Stimulated activated CD8-positive, alpha-beta memory T cell treated with anti-CD3 and anti-CD28 coated beads, Interleukin-7, amount 100 ng/mL, for 48 hours (primary cell): ENCODE data around the gene MAP2K6.

ENCODE experiments used
- DNase-seq, 2 donors: peaks; one replicate each; pipeline ENCODE4 v3.0.0-alpha.2; 2020; ENCODE audit warnings: low read depth in 1 of 2; ENCODE audit errors: extremely low read depth in 1 of 2

MAP2K6 gene

DNA sequence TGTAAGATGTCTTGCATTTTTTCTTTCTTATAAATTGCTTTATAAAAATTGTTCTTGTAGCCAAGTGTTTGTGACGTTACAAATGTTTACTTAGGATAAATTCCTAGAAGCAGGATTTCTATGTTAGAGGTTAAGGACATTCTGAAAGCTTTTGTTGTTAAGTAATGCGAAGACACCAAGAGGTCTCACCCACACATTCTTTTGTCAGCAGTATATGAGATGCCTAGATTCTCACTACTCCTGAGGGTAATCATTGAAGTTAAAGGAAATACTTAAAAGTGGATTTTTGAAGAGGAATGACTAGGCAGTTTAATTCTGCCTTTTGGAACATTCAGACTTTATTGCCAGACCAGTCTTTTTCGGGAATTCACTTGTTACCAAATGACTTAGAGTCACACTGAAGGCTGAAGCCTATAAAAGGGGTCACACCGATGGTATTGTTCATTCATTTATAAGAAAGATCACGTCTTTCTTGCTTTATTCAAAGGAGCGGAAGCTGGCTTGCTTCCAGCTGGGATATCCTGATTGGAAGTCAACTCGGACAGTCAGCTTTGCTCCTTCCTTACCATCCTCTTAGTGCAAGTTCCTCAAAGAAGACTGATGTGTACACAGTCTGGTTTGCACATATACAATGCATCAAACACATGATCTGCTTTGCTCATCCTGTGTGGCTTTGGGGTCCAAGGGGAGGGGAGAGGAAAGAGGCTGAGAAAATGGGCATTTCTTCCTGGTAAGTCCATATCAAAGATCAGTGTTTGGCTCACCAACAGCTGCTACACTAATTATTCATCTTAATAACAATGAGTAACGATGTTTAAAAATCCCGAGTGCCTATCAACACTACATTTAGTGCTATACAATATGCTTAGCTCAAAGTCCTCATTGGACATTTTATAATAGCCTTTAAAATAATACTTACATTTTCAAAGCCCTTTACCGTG is 160.0 kb downstream of the MAP2K6 start:
- DNase-seq: no peak

DNA sequence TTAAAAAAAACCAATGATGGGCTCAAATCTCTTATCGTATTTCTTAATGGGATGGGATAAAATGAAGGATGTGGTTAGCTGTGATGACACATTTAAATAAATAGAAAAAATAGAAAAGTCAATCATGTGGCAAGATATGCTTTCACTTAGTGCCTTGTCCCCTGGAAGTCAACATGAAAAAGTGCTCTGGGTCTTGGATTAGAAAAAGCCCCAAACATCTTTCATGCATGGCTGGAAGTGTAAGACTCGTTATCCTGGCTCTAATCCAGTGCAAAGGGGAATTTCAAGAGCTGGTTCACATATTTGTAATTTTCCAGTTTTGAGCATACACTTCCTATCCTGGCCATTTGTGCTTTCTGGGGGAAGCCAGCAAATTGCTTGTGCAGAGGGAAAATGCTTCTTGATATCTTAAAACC is 160.9 kb downstream of the MAP2K6 start:
- DNase-seq: no peak

DNA sequence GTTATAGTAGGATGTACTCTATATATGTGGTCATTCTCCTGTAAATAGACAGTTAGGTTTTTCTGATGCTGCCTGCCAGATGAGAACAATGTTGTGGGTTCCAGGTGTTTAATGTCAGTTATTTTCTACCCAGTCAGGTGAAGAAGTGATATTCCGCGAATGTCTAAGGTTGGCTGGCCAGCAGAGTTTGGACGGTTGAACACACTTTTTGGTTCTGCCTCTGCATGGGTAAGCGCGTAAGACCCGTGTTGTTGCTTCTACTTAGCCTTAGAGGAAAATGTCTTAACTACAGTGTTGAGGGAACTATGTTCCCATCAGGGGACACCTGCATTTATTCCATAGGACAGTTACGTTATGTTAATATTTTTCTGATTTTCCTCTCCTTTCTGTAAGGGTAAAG is 162.6 kb downstream of the MAP2K6 start:
- DNase-seq: no peak

DNA sequence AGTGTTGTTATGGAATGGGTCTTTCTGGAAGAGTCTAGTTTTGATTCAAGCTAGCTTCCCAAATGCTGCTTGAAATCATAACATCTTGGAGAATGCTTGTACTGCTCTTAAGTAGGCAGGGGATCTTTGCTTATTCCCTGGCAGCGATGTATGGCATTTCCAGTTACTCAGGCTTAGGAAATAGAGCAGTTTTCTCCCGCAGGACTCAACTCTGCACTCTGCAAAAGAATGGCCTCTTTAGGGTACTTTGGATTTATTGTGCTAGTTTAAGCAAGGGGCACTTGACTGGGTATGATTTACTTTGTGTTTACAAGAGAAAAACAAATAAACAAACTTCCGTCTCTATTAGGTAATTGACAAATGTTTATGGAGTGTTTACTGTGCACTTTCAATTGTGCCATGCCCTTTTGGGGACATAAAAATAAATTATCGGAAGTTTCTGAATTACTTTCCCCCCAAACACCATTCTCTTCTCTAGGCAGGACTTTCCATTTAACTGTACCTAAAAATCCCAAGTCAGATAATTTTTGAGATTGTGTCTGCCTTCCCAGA is 164.0 kb downstream of the MAP2K6 start:
- no peak for DNase-seq

DNA sequence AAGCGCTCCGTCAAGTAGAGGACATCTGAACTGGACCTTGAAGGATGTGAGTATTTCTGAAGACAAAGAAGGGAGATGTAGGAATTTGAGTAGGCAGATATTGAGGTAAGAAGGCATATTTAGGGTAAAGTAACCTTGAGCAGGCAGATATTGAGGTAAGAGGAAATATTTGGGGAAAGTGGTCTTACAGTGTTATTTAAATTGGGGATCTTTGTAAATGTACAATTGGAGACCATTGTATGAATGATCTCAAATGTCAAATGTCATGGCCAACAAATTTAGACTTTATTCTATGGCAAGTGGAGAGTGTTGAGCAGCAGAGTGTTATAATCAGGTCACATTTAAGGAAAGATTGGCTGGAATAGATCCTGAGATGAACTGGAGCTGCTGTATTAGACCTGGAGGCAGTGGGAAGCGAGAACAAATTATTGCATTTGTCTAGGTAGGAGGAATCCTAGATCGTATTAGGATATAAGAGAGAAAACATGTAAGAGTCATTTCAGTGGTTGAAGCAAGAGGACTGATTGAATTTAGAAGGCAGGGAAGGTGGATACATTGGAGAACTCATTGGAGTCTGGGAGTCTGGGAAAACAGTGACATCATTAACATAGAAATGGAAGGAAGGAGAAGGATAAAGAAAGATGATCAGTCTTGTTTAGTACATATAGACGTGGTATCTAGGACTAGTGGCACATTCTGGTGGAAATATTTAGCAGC is 165.6 kb downstream of the MAP2K6 start:
- DNase-seq: no peak

DNA sequence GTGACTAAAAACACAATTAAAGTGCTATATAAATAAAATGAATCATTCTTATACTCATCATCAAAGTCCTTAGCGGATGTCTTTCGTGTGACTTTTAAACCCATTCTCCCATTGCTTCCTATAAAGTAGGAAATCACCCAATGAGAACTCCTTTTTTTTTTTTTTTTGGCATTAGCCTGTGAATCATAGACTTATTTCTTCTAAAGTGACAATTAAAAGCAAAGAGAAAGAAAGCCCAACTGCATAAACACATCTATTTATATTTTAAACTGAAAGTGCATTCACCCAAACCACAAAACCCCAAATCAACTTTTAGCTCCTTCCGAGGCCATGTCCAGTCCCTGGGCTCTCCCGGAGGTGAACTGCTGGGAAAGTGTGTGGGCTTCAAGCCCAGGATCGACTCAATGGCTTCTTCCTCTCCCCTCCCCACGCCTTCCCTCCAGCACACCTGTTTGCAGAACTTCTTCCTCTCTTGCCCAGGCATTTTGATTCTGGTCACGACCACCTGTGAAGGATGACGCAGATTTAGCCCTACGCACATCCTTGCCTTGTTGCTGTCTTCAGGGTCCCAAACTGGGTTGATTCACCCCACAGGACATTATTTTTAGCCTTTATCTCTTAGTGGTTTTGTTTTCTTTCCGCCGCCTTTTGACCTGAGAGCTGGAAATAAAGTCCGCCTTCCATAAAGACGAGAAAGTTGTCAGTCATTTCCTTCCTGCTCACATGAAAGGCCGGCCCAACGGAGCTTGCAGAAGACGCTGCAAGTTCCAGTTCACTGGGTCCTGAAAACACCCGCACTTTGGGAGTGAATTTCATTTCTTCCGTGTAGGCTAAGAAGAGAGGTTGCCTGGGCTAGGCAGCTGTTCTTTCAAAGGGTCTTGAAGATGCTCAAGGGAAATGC is 166.8 kb downstream of the MAP2K6 start:
- DNase-seq: peak in 1 of 2 donors; percentile 15

DNA sequence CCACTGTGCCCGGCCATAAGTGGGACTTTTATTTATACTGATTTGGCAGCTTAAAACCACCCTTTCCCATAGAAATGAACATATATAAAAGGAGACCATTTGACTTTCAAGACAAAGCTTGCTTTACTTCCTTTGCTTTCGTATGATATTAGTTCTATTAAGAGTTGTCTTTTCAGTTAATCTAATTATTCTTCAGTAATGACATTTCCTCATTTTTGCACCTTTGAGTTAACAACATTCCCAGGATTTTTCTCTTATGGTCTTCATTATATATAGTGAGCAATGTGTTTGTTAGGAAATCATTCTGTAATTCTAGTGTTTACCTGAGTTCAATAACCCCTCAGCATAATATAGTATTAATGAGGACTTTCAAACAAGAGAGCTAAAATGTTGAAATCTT is 173.8 kb downstream of the MAP2K6 start:
- no peak for DNase-seq

DNA sequence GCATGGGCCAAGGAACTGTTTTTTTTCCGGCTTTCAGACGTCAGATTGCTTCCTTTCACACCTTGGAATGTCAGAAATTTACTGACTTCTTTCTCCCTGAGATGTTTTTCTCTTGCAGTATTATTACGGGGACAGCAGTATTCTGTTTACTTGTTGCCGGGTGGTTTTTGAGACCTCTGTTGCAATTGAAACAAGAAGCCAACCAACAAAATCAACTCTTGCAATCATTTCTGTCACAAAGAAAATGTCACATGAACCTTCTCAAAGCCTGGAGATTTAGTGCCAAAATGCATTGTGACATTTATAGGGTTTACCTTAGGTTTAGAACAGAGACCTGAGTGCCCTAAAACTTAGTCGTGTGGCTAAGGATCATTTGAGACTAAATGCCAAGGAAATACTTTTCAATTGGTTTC is 174.3 kb downstream of the MAP2K6 start:
- DNase-seq: no peak

DNA sequence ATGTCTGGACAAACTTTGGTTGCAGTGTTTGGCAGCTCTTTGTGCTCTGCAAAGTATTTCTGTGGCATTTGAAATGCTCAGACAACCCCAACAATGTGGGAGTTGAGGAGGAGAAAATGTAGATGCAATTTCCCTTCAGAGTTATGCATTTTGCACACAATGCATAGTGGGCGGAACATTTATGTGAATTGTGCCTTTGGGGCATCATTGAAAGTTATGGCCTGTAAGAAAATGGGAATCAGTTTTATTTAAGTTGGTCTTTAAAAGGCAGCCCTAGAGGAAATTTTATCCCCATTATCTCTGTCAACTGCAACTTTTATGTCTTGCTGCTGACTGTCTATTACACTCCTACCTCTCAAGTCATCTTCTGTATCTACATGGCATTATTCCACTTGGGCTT is 176.2 kb downstream of the MAP2K6 start:
- DNase-seq: no peak

DNA sequence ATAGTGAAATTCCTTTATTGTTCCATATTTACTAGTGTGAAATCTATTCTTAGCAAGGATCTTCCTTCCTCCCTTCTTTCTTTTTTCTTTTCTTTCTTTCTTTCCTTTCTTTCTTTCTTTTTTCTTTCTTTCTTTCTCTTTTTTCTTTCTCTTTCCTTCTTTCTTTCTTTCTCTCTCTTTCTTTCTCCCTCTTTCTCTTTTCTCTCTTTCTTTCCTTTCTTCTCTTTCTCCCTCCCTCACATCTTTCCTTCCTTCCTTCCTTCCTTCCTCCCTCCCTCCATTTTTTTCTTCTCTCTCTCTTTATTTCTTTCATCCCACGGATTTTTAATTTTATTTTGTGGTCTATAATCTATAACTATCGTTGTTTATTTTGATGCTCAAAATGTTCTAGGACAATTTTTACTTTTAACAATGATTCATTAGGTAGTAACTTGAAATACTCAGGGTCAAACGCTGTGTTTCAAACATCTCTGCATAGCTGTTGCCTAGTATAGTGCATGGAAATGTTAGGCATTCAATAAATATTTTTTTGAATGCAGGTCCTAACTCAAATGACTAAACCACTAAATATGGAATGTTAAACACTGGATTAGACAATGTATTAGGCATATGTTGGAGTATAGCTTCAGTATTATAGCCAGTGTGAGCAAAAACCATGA is 178.3 kb downstream of the MAP2K6 start:
- no peak for DNase-seq

DNA sequence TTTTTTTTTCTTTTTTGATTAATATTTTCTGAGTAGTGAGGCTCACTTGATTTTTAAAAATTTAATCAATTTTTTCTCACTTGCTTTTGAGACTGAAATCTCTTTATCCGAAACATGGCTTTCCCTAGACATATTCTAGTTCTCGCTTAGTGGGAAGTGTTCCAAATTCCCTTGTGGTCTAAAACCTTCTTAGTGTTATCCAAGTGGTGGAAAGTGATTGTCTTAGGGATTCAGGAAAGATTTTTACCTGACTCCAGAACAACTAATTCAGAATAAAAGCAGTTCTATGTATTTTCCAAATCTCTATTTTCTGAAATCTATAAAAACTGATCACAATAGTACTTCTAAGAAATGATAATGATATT is 178.8 kb downstream of the MAP2K6 start:
- no peak for DNase-seq

DNA sequence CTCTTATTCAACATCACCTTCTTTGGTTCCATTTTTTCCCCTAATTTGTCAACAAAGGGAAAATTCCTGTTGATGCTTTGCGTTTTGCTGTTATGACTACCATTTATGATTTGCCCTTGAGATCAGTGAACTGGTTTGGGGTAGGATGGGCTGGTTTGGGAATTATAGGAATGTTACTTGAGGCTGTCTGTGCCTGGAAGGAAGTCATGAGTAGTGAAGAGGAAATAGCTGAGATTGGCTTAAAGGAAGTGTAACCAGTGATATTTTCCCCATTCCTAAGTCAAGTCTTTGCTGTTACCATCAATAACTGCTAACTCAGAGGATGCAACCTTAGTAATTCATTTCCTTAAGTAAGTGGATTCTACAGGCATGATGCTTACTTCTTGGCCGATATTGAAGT is 179.2 kb downstream of the MAP2K6 start:
- DNase-seq: no peak

DNA sequence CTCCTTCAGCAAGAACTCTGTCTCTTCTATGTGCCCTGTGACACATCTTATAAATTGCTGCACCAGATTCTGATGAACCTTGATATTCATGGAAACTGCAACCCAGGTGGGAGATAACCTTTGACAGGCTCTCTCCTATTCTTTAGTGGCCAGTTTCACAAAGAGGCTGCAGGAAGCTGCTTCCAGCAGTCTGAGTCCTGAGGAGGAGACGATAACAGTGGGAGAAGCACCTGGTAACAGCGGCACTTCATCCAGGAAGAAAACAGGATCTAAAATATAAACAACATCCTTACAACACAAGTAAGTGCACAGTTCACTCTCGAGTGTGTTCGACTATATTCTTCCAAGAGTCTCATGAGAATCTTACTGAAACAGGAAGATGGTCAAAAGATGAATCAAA is 180.1 kb downstream of the MAP2K6 start:
- no peak for DNase-seq

DNA sequence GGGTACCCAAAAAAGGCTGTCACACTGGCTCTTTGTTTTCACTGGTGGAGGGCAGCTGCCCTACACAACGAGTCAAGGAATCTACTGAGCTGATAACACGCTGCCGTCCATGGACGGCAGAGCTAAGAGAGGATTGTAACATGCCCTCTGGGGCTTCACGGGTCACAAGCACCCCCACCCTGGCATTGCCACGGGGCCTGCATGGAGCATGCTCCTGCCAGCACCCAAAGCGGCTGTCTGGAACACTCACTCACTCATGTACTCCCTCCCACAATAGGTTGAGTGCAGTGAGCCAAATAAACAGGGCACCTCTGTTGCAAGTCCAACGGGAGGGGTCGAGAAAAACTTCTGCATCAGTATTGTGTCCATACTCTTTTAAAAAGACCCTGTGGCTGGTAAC is 181.6 kb downstream of the MAP2K6 start:
- DNase-seq: no peak

DNA sequence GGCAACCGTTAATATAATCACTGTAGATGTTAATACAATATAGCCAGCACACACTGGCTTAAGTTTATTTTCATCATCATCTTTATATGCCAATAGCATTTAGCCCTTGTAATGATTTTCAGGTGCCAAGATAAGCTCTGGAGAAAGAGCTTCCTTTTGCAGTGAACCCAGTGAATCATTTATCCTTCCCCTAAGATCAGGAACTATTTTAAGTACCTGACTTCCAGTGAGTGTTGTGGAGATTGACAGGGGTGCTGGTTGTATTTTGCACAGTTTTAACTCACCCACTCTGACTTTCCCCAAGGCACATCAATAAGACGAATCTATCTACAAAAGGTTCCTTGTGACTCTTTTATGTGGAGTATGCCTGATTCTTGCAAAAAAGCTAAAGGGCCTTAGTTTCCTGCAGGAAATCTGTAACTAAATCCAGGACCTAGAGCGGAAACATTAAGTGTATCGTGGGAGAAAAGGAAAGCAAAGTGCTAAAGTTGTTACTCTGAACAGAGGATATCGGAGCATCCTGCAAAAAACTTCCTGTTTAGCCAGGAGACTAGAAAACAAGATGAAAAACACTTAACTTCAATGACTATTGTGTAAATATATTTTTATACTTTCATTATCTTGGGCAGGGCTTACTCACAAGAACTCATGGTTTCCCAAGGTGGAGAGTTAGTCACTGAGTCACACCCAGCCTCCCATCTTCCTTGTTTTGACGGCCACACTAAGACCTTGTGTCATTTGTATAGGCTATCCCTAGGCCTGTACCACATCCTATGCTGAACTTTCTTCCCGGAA is 183.6 kb downstream of the MAP2K6 start:
- no peak for DNase-seq

DNA sequence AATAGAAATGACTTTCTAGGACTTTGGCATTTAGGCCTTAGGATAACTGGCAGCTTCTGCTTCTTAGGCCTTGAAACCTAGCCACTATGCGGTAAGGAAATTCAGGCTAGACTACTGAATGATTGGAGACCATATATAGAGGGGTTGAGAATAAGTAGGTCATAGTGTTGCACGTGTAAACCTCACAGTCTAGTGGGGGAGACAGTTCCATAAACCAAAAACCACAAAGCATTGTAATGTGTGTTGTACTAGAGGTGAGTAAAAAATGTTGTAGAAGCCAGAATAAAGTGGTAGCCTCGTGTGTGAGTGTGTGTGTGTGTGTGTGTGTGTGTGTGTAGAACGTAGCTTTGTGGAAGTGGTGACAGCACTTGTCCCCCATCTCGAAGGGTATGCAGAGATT is 188.5 kb downstream of the MAP2K6 start:
- DNase-seq: no peak
